Endothelial cell of umbilical vein (primary cell): Measurements from ENCODE around the gene CACNB3.

Experiments
- EZH2 ChIP-seq: IDR thresholded peaks from 2 replicates; pipeline ENCODE4 v1.6.1; 2012; ENCODE audit warnings: borderline replicate concordance, low read depth, mild to moderate bottlenecking, moderate library complexity, low read length, inconsistent platforms; ENCODE audit not compliant: severe bottlenecking
- JUN ChIP-seq: IDR thresholded peaks from 2 replicates; pipeline ENCODE4 v1.6.1; 2011; ENCODE audit warnings: borderline replicate concordance, low read depth; ENCODE audit not compliant: insufficient read length, insufficient read depth
- POLR2A ChIP-seq: IDR thresholded peaks from 2 replicates; pipeline ENCODE4 v1.6.1; 2012; ENCODE audit warnings: low read depth, mild to moderate bottlenecking, control low read depth, low read length
- TF ChIP-seq, protein P1 (sequence below), 2 donors: IDR thresholded peaks; 1 replicate in 1 of 2; 2 replicates in 1 of 2; pipeline ENCODE4 v1.5.1; 2011; ENCODE audit warnings: low read length in 2 of 2, mild to moderate bottlenecking in 2 of 2, moderate library complexity in 2 of 2, control low read depth in 1 of 2, inconsistent platforms in 1 of 2, low read depth in 1 of 2; ENCODE audit not compliant: insufficient read depth in 1 of 2; ENCODE audit errors: extremely low read depth in 1 of 2
- TF ChIP-seq, protein P2 (sequence below): IDR thresholded peaks from 2 replicates; pipeline ENCODE4 v1.6.1; 2011; ENCODE audit not compliant: insufficient read depth, insufficient read length

DNA sequence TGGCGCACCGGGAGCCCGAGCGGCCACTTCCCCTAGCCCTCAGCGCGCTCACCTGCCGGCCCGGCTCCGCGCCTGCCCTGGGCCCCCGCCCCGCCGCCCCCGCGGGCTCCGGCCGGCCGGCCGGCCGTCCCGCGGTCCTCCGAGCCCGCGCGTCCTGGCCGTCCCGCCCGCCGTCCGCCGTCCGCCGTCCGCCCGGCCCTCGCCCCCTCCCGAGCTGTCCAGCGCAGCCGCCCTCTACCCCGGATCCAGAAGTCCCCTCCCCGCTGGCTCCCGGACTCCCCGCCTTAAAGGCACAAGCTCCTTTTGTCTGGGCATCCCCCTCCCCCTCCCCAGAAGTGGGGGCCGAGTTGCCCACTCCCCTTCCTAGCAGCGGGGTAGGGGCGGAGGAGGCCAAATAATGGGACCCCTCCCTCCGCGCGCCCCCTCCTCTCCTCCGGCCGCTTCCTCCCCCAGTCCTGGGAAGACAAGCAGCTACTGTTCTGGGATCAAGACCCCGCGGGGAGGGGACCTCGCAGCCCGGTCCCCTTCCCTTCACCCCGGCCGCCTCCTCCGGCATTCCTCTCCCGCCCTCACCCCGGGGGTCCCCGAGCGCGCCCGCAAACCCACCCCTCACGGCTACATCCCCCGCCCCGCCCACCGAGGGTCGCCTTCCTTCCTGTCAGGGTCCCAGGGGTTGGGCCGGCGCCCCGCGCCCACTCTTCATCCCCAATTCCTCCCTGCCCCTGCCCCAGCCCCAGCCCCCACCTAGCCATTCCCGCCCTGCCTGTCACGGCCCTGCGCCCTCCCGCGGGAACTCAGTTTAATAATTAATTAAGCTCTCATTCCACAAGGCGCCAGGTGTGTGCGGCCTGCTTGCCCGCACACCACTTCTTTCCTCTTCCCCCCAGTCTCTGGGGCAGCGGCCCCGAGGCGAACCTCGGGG is 29.2 kb upstream of the CACNB3 start, which contains the start of gene ADCY6:
- TF ChIP-seq EZH2, result no peak
- TF ChIP-seq JUN, result no peak
- TF ChIP-seq, protein P1, sequence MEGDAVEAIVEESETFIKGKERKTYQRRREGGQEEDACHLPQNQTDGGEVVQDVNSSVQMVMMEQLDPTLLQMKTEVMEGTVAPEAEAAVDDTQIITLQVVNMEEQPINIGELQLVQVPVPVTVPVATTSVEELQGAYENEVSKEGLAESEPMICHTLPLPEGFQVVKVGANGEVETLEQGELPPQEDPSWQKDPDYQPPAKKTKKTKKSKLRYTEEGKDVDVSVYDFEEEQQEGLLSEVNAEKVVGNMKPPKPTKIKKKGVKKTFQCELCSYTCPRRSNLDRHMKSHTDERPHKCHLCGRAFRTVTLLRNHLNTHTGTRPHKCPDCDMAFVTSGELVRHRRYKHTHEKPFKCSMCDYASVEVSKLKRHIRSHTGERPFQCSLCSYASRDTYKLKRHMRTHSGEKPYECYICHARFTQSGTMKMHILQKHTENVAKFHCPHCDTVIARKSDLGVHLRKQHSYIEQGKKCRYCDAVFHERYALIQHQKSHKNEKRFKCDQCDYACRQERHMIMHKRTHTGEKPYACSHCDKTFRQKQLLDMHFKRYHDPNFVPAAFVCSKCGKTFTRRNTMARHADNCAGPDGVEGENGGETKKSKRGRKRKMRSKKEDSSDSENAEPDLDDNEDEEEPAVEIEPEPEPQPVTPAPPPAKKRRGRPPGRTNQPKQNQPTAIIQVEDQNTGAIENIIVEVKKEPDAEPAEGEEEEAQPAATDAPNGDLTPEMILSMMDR (IDR thresholded peaks at IDR 0.05; ENCODE audit: extremely low read depth in 1 of 2, insufficient read depth in 1 of 2, low read depth in 1 of 2, low read length in 2 of 2), result no peak
- no peak for TF ChIP-seq POLR2A
- TF ChIP-seq, protein P2, sequence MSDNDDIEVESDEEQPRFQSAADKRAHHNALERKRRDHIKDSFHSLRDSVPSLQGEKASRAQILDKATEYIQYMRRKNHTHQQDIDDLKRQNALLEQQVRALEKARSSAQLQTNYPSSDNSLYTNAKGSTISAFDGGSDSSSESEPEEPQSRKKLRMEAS, result no peak
